HG03135 (cell line): ENCODE data around the gene HDLBP.

Experiments used
- ATAC-seq: cut with Tn5 transposase; IDR thresholded peaks from one replicate; pipeline ENCODE4 v1.9.1; 2021; ENCODE audit warnings: mild to moderate bottlenecking, moderate library complexity; ENCODE audit not compliant: unreplicated experiment

The HDLBP gene

GRCh38 chr2:241216211-241216761, 99.2 kb downstream of the HDLBP start:
- ATAC-seq, result no peak

- no peak for ATAC-seq
These were observed 100.1 kb downstream of the HDLBP start for GRCh38 chr2:241215421-241215820.

GRCh38 chr2:241214766-241215165, 100.7 kb downstream of the HDLBP start:
- no peak for ATAC-seq

- ATAC-seq, result no peak
These were observed 101.3 kb downstream of the HDLBP start for GRCh38 chr2:241214209-241214608.

- ATAC-seq, result no peak
These were observed 101.9 kb downstream of the HDLBP start for GRCh38 chr2:241213567-241213966.

- ATAC-seq, result no peak
These were observed 102.4 kb downstream of the HDLBP start for GRCh38 chr2:241213041-241213440.

GRCh38 chr2:241211276-241211675, 104.2 kb downstream of the HDLBP start:
- no peak for ATAC-seq

- ATAC-seq, result no peak
These were observed 106.2 kb downstream of the HDLBP start for GRCh38 chr2:241209271-241209670.

- ATAC-seq, result no peak
These were observed 107.4 kb downstream of the HDLBP start for GRCh38 chr2:241208058-241208457.

GRCh38 chr2:241207641-241208040, 107.8 kb downstream of the HDLBP start:
- no peak for ATAC-seq

- no peak for ATAC-seq
These were observed 108.3 kb downstream of the HDLBP start for GRCh38 chr2:241207151-241207550.

- ATAC-seq, result no peak
These were observed 110.4 kb downstream of the HDLBP start for GRCh38 chr2:241205086-241205485.

GRCh38 chr2:241204490-241204889, 111.0 kb downstream of the HDLBP start:
- ATAC-seq, result no peak

- no peak for ATAC-seq
These were observed 111.5 kb downstream of the HDLBP start for GRCh38 chr2:241204010-241204384.

GRCh38 chr2:241203218-241204009, 112.1 kb downstream of the HDLBP start:
- ATAC-seq, result no peak

GRCh38 chr2:241202681-241203080, 112.8 kb downstream of the HDLBP start:
- no peak for ATAC-seq

- no peak for ATAC-seq
These were observed 113.2 kb downstream of the HDLBP start for GRCh38 chr2:241202268-241202585.

GRCh38 chr2:241201445-241202267, 113.8 kb downstream of the HDLBP start:
- no peak for ATAC-seq

GRCh38 chr2:241200822-241201395, 114.6 kb downstream of the HDLBP start:
- no peak for ATAC-seq

- no peak for ATAC-seq
These were observed 115.3 kb downstream of the HDLBP start for GRCh38 chr2:241199897-241200821.

GRCh38 chr2:241199286-241199685, 116.2 kb downstream of the HDLBP start:
- no peak for ATAC-seq
